GM18502 (cell line): ENCODE measurements around the gene BECN2.
"Not testable (repeated sequence)": the region's sequence is repeated elsewhere in the genome, so short reads cannot be mapped to it uniquely, and the experiment has no call there.

Experiments used
- ATAC-seq: cut with Tn5 transposase; IDR thresholded peaks from one replicate; pipeline ENCODE4 v1.9.1; 2021; ENCODE audit warnings: mild to moderate bottlenecking; ENCODE audit not compliant: unreplicated experiment, poor library complexity

The BECN2 gene

DNA sequence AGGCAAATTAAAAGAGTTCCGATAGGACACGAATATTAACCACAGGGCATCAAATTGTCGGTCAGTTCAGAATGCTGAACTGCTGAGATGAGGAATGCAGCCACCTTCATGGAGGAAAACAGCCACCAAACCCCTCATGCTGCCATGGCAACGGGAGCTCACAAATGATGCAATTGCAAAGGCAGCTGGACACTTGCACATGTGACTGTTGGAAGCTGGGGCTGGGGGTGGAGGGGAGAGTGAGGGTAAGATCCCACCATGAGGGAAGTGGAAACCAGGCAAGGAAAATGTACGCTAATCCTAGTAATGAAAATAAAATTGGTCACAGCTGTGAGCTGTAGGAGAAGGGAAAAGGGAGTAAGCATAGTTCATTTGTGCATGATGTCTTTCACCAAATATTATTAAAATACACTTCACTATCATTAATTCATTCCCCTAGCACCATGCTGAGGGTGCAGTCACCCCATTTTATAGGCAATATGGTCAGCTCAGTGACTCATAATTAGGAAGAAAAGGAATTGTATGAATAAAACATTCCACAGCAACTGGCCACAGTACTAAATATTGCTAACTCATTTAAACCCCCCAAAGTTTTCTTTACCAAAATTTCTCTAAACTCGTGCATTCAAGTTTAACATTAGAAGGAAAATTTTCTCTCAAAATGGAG lies 15.3 kb downstream of the BECN2 start:
- ATAC-seq = no peak

DNA sequence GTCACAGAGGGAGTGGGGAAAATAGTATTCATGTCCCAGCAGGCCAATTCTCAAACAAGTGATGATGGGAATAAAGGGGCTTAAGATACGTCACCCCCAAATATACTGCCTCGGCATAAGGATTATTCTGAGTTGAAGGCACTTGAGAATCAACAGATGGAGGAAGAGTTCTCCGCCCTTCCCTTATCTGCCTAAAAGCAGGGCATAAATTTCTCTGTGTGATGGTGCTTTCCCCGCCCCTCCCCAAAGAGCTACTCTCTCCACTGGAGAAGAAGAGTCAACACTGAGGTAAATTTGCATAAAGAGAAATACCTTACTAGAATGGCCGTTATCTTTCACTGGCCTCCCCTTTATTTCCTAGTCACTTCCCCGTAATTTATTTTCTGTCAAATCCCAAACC lies 18.7 kb downstream of the BECN2 start:
- ATAC-seq = no peak

DNA sequence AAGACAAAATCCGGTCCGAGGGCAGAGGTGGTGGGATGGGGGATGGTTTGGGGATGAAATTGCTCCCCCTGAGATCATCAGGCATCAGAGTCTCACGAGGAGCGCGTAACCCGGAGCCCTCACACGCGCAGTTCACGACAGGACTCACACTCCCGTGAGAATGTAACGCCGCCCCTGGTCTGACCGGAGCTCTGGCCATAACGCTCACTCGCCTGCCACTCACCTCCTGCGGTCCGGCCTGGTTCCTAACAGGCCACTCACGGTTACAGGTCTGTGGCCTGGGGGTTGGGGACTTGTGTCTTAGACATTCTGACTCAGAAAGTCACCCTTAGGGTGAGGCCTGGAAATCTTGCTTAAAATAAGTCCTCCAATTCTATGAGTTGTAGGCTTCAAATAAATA lies 21.5 kb downstream of the BECN2 start:
- no peak for ATAC-seq

DNA sequence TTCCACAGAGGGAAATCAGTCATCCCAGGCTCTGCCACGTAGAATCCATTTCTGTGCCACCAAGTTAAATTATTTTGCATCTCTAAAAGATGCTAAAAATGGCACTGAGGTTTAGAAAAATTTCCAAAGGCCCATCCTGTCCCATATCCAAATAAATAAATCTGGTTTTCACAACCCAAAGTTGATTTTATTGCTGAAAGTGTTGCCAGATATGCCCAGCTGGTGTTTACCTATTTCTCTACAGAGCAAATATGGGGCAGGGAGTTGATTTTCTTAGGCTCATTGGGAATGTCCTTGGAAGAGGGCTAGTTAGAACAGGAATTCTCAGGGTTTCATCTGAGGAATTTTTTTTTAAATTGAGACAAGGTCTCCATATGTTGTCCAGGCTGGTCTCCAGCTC lies 22.4 kb downstream of the BECN2 start:
- no peak for ATAC-seq

DNA sequence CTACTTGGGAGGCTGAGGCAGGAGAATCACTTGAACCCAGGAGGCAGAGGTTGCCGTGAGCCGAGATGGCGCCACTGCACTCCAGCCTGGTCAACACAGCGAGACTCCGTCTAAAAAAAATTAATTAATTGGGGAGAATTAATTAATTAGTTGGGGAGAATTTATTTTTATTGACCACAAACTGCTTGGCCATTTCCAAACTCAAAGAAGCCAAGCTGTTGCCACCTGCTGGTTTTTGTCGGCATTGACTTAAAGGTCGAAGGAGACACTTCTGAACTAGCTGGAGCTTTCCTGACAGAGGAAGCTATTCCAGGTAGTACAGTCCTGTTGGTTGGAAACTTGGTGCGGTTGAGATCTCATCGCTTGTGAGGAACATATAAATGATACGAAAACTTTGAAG lies 28.2 kb downstream of the BECN2 start:
- no peak for ATAC-seq

DNA sequence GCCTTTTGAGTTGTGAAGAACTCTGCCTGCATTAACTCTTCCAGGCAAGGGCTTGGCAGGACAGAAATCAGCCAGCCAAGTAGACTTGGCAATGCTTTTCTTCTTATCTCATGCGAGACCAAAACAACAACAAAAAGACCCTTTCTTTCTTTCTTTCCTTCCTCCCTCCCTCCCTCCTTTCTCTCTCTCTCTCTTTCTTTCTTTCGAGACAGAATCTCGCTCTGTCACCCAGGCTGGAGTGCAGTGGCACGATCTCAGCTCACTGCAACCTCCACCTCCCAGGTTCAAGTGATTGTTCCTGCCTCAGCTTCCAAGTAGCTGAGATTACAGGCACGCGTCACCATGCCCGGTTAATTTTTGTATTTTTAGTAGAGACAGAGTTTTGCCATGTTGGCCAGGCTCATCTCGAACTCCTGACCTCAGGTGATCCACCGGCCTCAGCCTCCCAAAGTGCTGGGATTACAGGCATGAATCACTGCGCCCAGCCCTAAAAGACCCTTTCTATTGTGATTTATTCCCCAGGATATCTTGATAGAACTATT lies 30.9 kb downstream of the BECN2 start:
- not testable (repeated sequence) for ATAC-seq

DNA sequence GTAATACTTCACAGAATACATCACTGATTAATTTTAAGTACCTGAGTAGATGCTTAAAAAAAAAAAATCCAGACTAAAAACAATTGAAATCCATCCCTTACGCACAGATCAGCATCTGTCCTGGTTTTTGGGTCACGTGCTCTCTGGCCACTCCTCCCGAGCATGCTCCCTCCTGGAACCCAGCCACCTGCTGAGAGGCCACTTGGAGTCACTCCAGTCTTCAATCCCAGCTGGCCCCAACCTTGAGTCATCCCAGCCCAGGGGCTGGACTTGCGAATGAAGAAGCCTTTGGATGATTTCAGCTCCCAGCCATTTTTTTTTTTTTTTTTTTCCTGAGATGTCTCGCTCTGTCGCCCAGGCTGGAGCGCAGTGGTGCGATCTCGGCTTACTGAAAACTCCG lies 32.5 kb downstream of the BECN2 start:
- no peak for ATAC-seq

DNA sequence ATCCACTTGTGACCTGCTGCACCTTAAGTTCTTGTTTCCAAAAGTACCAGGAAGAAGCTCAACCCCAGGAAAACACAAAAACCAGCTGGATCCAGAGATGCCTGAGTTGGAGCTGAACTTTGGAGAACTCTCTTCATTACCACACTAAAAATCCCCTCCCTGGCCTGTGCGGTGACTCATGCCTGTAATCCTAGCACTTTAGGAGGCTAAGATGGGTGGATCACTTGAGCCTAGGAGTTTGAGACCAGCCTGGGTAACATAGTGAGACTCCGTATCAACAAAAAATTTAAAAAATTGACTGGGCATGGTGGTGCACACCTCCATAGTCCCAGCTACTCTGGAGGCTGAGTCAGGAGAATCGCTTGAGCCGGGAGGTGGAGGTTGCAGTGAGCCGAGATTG lies 35.2 kb downstream of the BECN2 start:
- no peak for ATAC-seq

DNA sequence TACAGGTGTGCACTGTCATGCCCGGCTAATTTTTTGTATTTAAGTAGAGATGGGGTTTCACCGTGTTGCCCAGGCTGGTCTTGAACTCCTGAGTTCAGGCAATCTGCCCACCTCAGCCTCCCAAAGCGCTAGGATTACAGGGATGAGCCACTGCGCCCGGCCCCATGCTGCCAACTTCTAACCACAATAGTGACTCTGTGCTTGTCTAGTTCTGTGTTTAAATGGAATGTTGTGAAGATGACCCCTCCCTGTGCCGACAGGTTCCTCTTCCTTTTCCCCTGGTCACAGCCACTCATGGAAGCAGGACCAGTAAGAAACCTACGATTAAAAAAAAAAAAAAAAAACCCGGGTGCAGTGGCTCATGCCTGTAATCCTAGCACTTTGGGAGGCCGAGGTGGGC lies 36.6 kb downstream of the BECN2 start:
- no peak for ATAC-seq

DNA sequence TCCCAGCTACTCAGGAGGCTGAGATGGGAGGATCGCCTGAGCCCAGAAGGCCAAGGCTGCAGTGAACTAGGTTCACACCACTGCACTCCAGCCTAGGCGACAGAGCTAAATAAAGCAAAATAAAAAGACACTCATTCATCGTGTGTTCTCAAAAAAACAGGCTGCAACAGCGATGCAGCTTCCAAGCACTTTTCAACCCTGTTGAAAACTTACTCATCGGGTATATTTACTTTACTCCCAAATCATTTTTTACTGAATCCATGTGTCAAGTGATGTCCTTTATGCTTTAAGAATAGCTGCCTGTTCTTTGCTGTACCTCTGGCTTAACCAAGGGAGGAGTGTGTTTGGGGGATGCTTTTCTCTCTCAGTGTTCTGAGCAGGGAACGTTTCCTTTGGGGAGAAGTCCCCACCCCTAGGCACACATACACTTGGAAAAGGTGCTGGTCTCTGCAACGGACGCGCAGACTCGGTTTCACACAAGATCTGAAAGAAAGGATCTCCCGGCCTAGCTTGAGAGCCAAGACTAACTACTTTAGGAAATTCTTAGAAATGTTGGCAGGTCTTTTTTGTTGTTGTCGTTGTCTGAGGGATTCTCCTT lies 39.9 kb downstream of the BECN2 start:
- no peak for ATAC-seq

DNA sequence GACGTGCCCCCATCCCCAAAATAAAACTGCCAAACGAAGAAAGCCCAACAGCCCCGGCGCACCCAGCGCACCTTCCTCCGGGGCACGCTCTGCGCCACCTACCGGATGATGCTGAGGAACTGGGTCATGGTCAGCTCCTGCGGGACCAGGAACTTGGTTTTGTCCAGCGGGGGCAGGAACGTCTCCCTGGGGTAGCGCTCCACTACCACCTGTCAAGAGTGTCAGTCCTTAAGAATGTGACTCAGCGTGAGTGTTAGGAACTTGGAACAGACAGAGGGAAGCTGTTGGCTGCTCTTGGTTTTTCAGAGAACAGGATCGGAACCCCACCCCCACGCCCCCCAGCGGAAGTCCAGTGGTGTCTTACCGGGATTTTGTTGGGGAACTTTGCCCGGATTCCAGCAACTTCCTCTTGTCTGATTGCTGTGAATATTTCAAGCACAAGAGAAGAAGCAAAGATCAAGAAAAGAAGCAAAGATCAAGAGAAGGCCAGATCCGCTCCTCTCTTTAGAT lies 40.9 kb downstream of the BECN2 start:
- ATAC-seq = peak; percentile 76

DNA sequence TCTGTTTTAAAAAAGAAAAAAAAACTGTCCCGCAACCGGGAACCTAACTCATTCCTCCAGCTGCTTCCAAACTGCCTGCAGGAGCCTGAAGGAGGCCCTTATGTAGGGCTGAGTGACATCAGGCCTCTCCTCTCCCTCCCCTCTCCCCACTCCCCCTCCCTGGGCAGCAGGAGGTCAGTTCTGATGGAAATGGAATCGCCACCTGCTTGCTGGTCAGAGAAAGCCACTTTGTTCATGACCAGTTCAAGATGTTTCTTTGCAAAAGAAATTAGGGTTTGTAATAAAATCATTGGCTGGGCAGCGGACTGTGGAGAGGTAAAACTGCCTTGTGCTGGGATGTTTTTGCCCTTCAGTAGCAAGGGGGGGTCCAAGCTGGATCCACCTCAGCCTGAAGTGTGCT lies 41.5 kb downstream of the BECN2 start, which contains the start of gene MAP1LC3C:
MAP1LC3C (minus strand) TSS at position 73 of the 400 bp plus-strand sequence. CDS start 90 bp downstream, outside the sequence.
- ATAC-seq = no peak

DNA sequence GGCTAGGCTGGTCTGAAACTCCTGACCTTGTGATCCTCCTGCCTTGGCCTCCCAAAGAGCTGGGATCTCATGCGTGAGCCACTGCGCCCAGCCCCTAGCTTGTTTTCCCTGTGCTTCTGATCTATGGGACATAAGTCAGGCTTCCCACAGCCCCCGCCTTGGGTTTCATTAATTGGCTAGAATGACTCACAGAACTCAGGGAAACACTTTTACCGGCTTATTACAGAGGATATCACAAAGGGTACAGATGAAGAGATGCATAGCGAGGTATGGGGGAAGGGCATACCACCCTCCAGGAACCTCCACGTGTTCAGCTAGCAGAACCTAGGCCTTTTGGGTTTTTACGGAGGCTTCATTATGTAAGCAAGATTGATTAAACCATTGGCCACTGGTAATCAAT lies 42.9 kb downstream of the BECN2 start:
- no peak for ATAC-seq

DNA sequence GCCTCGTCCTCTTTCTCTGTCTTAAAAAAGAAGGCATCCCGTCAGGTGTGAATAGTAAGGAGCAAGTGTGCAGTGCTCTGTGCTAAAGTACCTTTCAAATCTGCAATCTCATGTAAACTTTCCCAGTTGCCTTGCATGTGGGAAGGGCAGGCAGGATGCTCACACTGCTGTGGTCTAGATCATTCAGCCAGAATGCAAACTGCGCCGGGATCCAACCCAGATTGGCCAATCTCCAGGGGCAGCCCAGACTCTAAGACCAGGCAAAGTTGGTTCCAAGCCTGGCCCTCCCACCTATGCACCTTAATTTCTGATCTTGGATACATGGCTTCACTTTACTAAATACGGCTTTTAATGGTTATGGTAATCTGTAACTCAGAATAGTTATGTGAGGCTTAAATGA lies 44.5 kb downstream of the BECN2 start:
- ATAC-seq = no peak

DNA sequence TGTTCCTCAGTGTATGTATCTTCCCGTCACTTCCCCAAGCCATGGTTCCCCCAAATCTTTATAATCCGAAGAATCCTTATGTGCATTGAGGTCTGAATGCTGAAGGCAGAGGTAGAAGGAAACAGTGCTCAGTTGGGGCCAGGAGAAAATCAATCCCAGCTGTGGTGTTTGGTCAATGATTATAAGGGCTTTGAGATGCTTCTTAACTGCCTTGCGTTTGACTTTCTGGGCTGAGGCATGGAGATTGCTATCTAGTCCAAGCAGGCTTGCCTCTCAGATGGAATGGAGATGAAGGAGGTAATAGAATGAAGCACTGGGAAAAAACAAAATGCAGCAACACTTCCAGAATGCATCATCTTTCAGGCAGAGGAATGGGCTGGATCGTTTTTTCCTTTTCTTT lies 44.9 kb downstream of the BECN2 start:
- ATAC-seq = no peak

DNA sequence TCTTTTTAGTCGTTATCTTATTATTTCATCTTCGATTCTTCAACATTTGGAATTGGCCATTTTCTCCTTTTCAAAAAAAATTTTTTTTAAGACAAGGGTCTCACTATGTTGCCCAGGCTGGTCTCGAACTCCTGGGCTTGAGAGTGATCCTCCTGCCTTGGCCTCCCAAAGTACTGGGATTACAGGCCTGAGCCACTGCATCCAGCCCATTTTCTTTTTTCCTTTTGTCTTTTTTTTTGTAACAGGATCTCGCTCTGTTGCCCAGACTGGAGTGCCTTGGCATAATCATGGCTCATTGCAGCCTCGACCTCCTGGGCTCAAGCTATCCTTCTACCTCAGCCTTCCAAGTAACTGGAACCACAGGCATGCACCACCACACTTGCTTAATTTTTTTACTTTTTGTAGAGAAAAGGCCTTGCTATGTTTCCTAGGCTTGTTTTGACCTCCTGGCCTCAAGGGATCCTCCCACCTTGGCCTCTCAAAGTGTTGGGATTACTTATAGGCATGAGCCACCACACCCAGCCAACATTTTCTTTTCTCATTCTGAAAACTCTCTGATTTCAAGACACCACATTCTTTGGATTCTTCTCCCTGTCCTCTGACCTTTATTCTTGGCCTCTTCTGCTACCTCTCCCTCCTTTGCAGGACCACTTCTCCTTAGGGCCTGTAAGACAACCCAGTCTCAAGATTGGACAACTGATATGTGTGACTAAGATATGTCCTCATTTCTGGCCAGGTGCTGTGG lies 47.4 kb downstream of the BECN2 start:
- no peak for ATAC-seq

DNA sequence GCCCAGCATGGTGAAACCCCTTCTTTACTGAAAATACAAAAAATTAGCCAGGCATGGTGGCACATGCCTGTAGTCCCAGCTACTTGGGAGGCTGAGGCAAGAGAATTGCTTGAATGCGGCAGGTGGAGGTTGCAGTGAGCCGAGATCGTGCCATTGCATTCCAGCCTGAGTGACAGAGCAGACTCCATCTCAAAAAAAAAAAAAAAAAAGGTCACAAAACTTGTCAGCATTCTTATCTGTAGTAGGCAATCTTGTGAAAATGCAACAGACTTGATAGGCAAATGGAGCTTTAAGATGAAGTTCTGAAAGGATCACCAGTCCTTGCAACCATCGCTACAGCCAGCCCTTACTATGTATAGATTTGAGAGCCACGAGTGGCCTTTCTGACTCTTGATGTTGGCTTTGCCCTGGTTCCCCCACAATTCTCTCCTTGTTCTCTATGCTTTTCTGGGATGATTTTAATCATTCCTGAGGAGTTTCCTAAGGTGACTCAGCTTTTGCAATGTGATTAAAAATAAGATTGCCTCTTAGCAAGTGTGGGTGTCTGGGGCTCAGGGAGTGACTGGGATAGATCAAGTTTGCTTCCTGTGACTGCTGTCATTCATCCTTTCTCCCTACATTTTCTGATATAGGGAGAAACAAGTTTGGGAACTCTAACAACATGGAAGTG lies 48.4 kb downstream of the BECN2 start:
- no peak for ATAC-seq

DNA sequence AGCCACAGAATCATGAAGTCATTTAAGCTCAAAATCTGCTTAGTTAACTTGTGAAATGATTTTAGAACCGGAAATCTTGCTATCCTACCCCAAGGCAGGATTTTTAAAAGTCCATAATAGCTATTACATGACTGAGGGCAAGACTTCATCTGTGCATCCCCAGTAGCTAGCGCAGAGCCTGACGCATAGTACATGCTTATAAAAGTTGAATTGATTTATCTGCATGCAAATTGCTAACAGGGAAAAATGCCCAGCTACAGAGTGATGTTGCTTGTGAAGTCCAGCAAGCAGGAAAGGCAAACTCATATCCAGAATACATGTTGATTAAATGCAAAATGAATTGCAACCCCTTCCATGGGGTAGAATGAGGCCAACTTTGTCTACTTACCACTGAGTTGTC lies 49.4 kb downstream of the BECN2 start:
- no peak for ATAC-seq
